ENCODE data around the gene CDPF1. TPM values are rescaled to one million over a fixed set of nuclear protein-coding genes. Genes with fewer than 3 reads are reported as not detected.
A peak's percentile ranks its signal among the peaks of the same experiment; 100 is the strongest.

CDPF1 gene
- 6.7 and 22.8 TPM in 2 replicates for total RNA-seq (ENCODE audit: low replicate concordance)

GRCh38 chr22:46250035-46250782 is at the start of gene CDPF1:
Gene CDPF1 (minus strand): TSS chr22:46250293. CDS start chr22:46248284, 2,009 bp downstream.
- Mint-ChIP-seq H3K27ac (no peak within 1 kb of the TSS), H3K4me1 (peaks cover 26% of the 10 kb centered on the region), H3K36me3 (peaks cover 4% of the 10 kb centered on the region), H3K9me3 (peaks cover 14% of the 10 kb centered on the region), H3K27me3 (ENCODE audit: insufficient read depth, low read depth) (peaks cover 2% of the 10 kb centered on the region), H3K4me3 (peak within 1 kb of the TSS; percentile 83)
- Histone ChIP-seq H3K79me2 (ENCODE audit: low read depth) (no peaks in the 10 kb centered on the region), H2AFZ (replicated peaks) (peak within 1 kb of the TSS; percentile 38), H3K27me3 (peaks cover 15% of the 10 kb centered on the region), H3K4me3 (peak within 1 kb of the TSS; percentile 76), H3K27ac (no peak within 1 kb of the TSS), H4K20me1 (ENCODE audit: low read depth) (no peaks in the 10 kb centered on the region), H3K4me2 (peak within 1 kb of the TSS; percentile 81), H3K9ac (no peak within 1 kb of the TSS), H3K9me3 (ENCODE audit: low read depth) (no peaks in the 10 kb centered on the region), H3K36me3 (no peaks in the 10 kb centered on the region), H3F3A (ENCODE audit: low read depth) (no peaks in the 10 kb centered on the region), H3K4me1 (peaks cover 5% of the 10 kb centered on the region)
- TF ChIP-seq EZH2 (IDR thresholded peaks at IDR 0.05): peak; percentile 23
- no peak for TF ChIP-seq CTCF (IDR thresholded peaks at IDR 0.05)
- peak; percentile 90 for DNase-seq (ENCODE audit: low spot score)

- DNase-seq (ENCODE audit: low spot score): no peak
- no peak overlapping the region for H2AFZ ChIP-seq (replicated peaks)
- no peak overlapping the region for H3K27ac ChIP-seq
- Mint-ChIP-seq H3K27ac (no peak overlapping the region), H3K9me3 (no peaks in the 10 kb centered on the region), H3K36me3 (peaks cover 27% of the 10 kb centered on the region), H3K4me3 (peak overlapping the region; percentile 94), H3K27me3 (ENCODE audit: insufficient read depth, low read depth) (peaks cover 3% of the 10 kb centered on the region), H3K4me1 (peaks cover 36% of the 10 kb centered on the region)
- no peak for TF ChIP-seq EZH2 (IDR thresholded peaks at IDR 0.05)
- TF ChIP-seq CTCF (IDR thresholded peaks at IDR 0.05): no peak
- TF ChIP-seq EZH2phosphoT487 (IDR thresholded peaks at IDR 0.05): no peak
- no peaks in the 10 kb centered on the region for H3K9me3 ChIP-seq (ENCODE audit: low read depth)
- no peaks in the 10 kb centered on the region for H3K27me3 ChIP-seq
- peaks cover 9% of the 10 kb centered on the region for H3F3A ChIP-seq (ENCODE audit: low read depth)
- peaks cover 3% of the 10 kb centered on the region for H3K36me3 ChIP-seq
- peaks cover 20% of the 10 kb centered on the region for H4K20me1 ChIP-seq (ENCODE audit: low read depth)
- peaks cover 67% of the 10 kb centered on the region for H3K79me2 ChIP-seq (ENCODE audit: low read depth)
- H3K4me2 ChIP-seq: peak overlapping the region; percentile 14
- H3K4me3 ChIP-seq: no peak overlapping the region
- no peak overlapping the region for H3K9ac ChIP-seq
- peaks cover 15% of the 10 kb centered on the region for H3K4me1 ChIP-seq
Observed at GRCh38 chr22:46299101-46299500, 49.0 kb upstream of the CDPF1 start.

- peaks cover 20% of the 10 kb centered on the region for H3K36me3 Mint-ChIP-seq
- peak overlapping the region; percentile 52 for H2AFZ ChIP-seq (replicated peaks)
- DNase-seq (ENCODE audit: low spot score): peak; percentile 67
- peak overlapping the region; percentile 92 for H3K27ac Mint-ChIP-seq
- H3F3A ChIP-seq (ENCODE audit: low read depth): peaks cover 9% of the 10 kb centered on the region
- TF ChIP-seq CTCF (IDR thresholded peaks at IDR 0.05) (no peak), EZH2phosphoT487 (IDR thresholded peaks at IDR 0.05) (no peak), EZH2 (IDR thresholded peaks at IDR 0.05) (no peak)
- peak overlapping the region; percentile 93 for H3K4me2 ChIP-seq
- H3K79me2 ChIP-seq (ENCODE audit: low read depth): peaks cover 48% of the 10 kb centered on the region
- H3K27ac ChIP-seq: no peak overlapping the region
- H4K20me1 ChIP-seq (ENCODE audit: low read depth): peaks cover 11% of the 10 kb centered on the region
- H3K36me3 ChIP-seq: no peaks in the 10 kb centered on the region
- H3K4me3 Mint-ChIP-seq: peak overlapping the region; percentile 94
- H3K9me3 Mint-ChIP-seq: no peaks in the 10 kb centered on the region
- peaks cover 15% of the 10 kb centered on the region for H3K4me1 ChIP-seq
- peaks cover 40% of the 10 kb centered on the region for H3K4me1 Mint-ChIP-seq
- peaks cover 7% of the 10 kb centered on the region for H3K27me3 Mint-ChIP-seq (ENCODE audit: insufficient read depth, low read depth)
- H3K27me3 ChIP-seq: no peaks in the 10 kb centered on the region
- H3K9ac ChIP-seq: peak overlapping the region; percentile 27
- no peaks in the 10 kb centered on the region for H3K9me3 ChIP-seq (ENCODE audit: low read depth)
- peak overlapping the region; percentile 84 for H3K4me3 ChIP-seq
Observed at GRCh38 chr22:46297151-46297812, 47.2 kb upstream of the CDPF1 start.

Data from neural progenitor cell (in vitro differentiated cells).